HEK293 (cell line): ENCODE measurements around the gene CTCF.

Experiments
- CTCF ChIA-PET: fragments of 350-600 bp; formaldehyde crosslinking; extraction: SDS; loops from one replicate; lab custom pipeline; 2021; ENCODE audit warnings: antibody characterized with exemption; lab: Yijun Ruan, JAX
- POLR2A ChIA-PET: fragments of 300-600 bp; formaldehyde crosslinking; extraction: SDS; loops from one replicate; lab custom pipeline; 2020; ENCODE audit warnings: antibody characterized with exemption, inconsistent platforms; lab: Yijun Ruan, JAX
- H3K27ac ChIP-seq: fragments of 200-500 bp; sonication (Bioruptor generic); 2 replicates; pipeline ENCODE4 v1.5.1; 2014; ENCODE audit warnings: low read depth, low read length, control low read depth, inconsistent platforms; ENCODE audit errors: extremely low read depth
- H3K36me3 ChIP-seq, 2 experiments: fragments of 200-500 bp in 1 of 2; sonication (Bioruptor generic) in 1 of 2; 1 replicate in 1 of 2; 2 replicates in 1 of 2; pipeline ENCODE4 v1.5.1; 2014 to 2017; ENCODE audit warnings: inconsistent platforms in 2 of 2, low read length in 2 of 2; ENCODE audit not compliant: control insufficient read depth in 2 of 2, insufficient read depth in 1 of 2
- H3K4me1 ChIP-seq: fragments of 200-500 bp; sonication (Bioruptor generic); 2 replicates; pipeline ENCODE4 v1.5.1; 2014; ENCODE audit warnings: mild to moderate bottlenecking, low read length, inconsistent platforms; ENCODE audit not compliant: control insufficient read depth, insufficient read depth
- H3K4me3 ChIP-seq: 2 replicates; pipeline ENCODE4 v1.5.1; 2011; ENCODE audit warnings: low read depth, mild to moderate bottlenecking, control low read depth, low read length, moderate library complexity
- H3K9me3 ChIP-seq: fragments of 200-500 bp; sonication (Bioruptor generic); 2 replicates; pipeline ENCODE4 v1.5.1; 2014; ENCODE audit warnings: low read depth, low read length, inconsistent platforms; ENCODE audit not compliant: control insufficient read depth, insufficient read depth
- TRIM28 ChIP-seq: IDR thresholded peaks from 2 replicates; pipeline ENCODE4 v1.6.1; 2011; ENCODE audit warnings: low read length, control low read depth, borderline replicate concordance
- WT1 ChIP-seq: fragments of 450-650 bp; formaldehyde crosslinking; IDR thresholded peaks from 2 replicates; pipeline ENCODE4 v1.5.1; 2016; ENCODE audit warnings: missing biosample characterization, missing genetic modification characterization
- ZBTB17 ChIP-seq: fragments of 450-650 bp; formaldehyde crosslinking; IDR thresholded peaks from 2 replicates; pipeline ENCODE4 v1.5.1; 2016; ENCODE audit warnings: missing biosample characterization, missing genetic modification characterization
- ZBTB7A ChIP-seq: fragments of 450-650 bp; formaldehyde crosslinking; IDR thresholded peaks from 2 replicates; pipeline ENCODE4 v1.5.1; 2016; ENCODE audit warnings: low read depth, missing biosample characterization, missing genetic modification characterization
- ZNF18 ChIP-seq: fragments of 450-650 bp; formaldehyde crosslinking; IDR thresholded peaks from 2 replicates; pipeline ENCODE4 v1.5.1; 2016; ENCODE audit warnings: missing biosample characterization, missing genetic modification characterization
- ZNF292 ChIP-seq: fragments of 450-650 bp; formaldehyde crosslinking; IDR thresholded peaks from 2 replicates; pipeline ENCODE4 v1.5.1; 2016; ENCODE audit warnings: low read depth, missing biosample characterization, missing genetic modification characterization, borderline replicate concordance
- ZNF354C ChIP-seq: fragments of 450-650 bp; formaldehyde crosslinking; IDR thresholded peaks from 2 replicates; pipeline ENCODE4 v1.5.1; 2016; ENCODE audit warnings: missing biosample characterization, missing genetic modification characterization, low read depth, borderline replicate concordance
- ZNF362 ChIP-seq: fragments of 450-650 bp; formaldehyde crosslinking; IDR thresholded peaks from 2 replicates; pipeline ENCODE4 v1.5.1; 2016; ENCODE audit warnings: missing biosample characterization, missing genetic modification characterization
- ZNF555 ChIP-seq: fragments of 450-650 bp; formaldehyde crosslinking; conservative IDR thresholded peaks from 2 replicates; pipeline ENCODE4 v1.5.1; 2017; ENCODE audit warnings: missing biosample characterization, mild to moderate bottlenecking, missing genetic modification characterization, inconsistent platforms
- ZNF610 ChIP-seq: fragments of 450-650 bp; formaldehyde crosslinking; IDR thresholded peaks from 2 replicates; pipeline ENCODE4 v1.5.1; 2016; ENCODE audit warnings: missing biosample characterization, missing genetic modification characterization, borderline replicate concordance
- TF ChIP-seq, protein P1 (sequence below): fragments of 450-650 bp; formaldehyde crosslinking; IDR thresholded peaks from 2 replicates; pipeline ENCODE4 v1.5.1; 2017; ENCODE audit warnings: missing biosample characterization, missing genetic modification characterization
- TF ChIP-seq, protein P2 (sequence below): fragments of 450-650 bp; formaldehyde crosslinking; IDR thresholded peaks from 2 replicates; pipeline ENCODE4 v1.5.1; 2017; ENCODE audit warnings: missing biosample characterization, missing genetic modification characterization

Gene CTCF

GRCh38 chr16:67537636-67538591 lies 24.4 kb upstream of the CTCF start:
- TF ChIP-seq, protein P1, sequence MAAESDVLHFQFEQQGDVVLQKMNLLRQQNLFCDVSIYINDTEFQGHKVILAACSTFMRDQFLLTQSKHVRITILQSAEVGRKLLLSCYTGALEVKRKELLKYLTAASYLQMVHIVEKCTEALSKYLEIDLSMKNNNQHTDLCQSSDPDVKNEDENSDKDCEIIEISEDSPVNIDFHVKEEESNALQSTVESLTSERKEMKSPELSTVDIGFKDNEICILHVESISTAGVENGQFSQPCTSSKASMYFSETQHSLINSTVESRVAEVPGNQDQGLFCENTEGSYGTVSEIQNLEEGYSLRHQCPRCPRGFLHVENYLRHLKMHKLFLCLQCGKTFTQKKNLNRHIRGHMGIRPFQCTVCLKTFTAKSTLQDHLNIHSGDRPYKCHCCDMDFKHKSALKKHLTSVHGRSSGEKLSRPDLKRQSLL (tag by site-specific recombination): no peak
- TF ChIP-seq ZNF354C (tag by site-specific recombination) (no peak), ZNF362 (tag by site-specific recombination) (no peak), ZNF610 (no peak), ZNF292 (no peak), WT1 (tag by site-specific recombination) (no peak)
- TF ChIP-seq, protein P2, sequence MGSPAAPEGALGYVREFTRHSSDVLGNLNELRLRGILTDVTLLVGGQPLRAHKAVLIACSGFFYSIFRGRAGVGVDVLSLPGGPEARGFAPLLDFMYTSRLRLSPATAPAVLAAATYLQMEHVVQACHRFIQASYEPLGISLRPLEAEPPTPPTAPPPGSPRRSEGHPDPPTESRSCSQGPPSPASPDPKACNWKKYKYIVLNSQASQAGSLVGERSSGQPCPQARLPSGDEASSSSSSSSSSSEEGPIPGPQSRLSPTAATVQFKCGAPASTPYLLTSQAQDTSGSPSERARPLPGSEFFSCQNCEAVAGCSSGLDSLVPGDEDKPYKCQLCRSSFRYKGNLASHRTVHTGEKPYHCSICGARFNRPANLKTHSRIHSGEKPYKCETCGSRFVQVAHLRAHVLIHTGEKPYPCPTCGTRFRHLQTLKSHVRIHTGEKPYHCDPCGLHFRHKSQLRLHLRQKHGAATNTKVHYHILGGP (tag by site-specific recombination): no peak
- POLR2A ChIA-PET: interaction anchor here (1.3 kb wide), 1 partner anchor 9 kb away, joined by 4 read pairs; the partner anchor contains the start of gene RIPOR1
- H3K4me1 ChIP-seq: no peaks in the 10 kb centered on the region; the same call in 1 of the 2 replicates
- no peak overlapping the region for H3K27ac ChIP-seq
- H3K9me3 ChIP-seq: no peaks in the 10 kb centered on the region
- CTCF ChIA-PET: interaction anchor here (0.5 to 4.4 kb wide), 9 partner anchors 9 to 320 kb away, joined by 3 to 27 read pairs (median 3); partner anchors contain the start of genes ATP6V0D1 and CTCF
- H3K4me3 ChIP-seq: peak overlapping the region; percentile 34
- H3K36me3 ChIP-seq: peaks cover 0 to 42% of the 10 kb centered on the region in 2 experiments; a peak in 2 of 3 replicates

DNA sequence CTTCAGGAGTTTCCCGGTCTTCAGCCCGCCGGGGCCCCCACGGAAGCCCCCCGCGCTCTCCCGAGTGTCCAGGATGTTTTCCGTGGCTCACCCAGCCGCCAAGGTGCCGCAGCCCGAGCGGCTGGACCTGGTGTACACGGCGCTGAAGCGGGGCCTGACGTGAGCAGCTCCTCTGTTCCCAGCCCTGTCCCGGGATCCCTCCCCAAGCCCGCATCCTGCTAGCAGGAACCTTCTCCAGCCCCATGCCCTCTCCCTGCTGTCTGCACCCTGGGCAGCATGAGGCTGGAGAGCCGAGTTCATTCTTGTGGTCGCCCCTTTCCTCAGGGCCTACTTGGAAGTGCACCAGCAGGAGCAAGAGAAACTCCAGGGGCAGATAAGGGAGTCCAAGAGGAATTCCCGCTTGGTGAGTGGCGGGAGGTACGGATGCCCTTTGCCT lies 23.6 kb upstream of the CTCF start:
- Histone ChIP-seq H3K9me3 (no peaks in the 10 kb centered on the region), H3K4me1 (no peaks in the 10 kb centered on the region; the same call in 1 of the 2 replicates), H3K36me3 (peaks cover 0 to 50% of the 10 kb centered on the region in 2 experiments; a peak in 2 of 3 replicates), H3K4me3 (no peak overlapping the region), H3K27ac (no peak overlapping the region)
- CTCF ChIA-PET: interaction anchor here (0.8 to 4.4 kb wide), 3 partner anchors 17 to 106 kb away, joined by 4 to 27 read pairs (median 5); partner anchors contain the start of gene CARMIL2
- TF ChIP-seq ZBTB17: 0 out of 2 replicates have a peak, but pooled peaks have one; percentile 21
- no peak for TF ChIP-seq ZNF18 (tag by site-specific recombination)
- no peak for TF ChIP-seq TRIM28
- TF ChIP-seq ZBTB7A (tag by site-specific recombination): no peak
- POLR2A ChIA-PET: no interaction called here

DNA sequence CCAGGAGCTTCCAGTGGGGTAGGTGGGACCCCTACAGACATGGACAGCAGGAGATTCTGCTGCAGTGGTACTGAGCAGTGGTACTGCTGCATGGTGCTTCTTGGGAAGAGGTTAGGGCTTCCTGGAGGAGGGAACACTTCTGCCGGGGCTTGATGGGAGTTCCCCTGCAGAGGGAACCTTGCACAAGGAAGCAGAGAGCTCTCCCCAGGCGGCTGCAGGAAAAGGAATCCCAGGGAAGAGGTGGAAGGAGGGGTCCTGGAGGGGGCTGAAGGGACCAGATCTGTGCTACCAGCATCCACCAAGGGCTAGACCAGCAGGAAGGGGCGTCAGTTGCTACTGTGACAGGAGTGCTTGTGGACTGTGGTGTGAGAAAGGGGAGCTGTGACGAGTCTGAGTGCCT lies 23.1 kb upstream of the CTCF start:
- ChIA-PET POLR2A (no interaction called here), CTCF (interaction anchor here (0.6 to 4.4 kb wide), 3 partner anchors 18 to 106 kb away, joined by 4 to 27 read pairs (median 4); partner anchors contain the start of gene CARMIL2)
- H3K4me1 ChIP-seq: no peaks in the 10 kb centered on the region; the same call in 1 of the 2 replicates
- no peak overlapping the region for H3K27ac ChIP-seq
- H3K9me3 ChIP-seq: no peaks in the 10 kb centered on the region
- no peak for TF ChIP-seq ZNF555 (tag by site-specific recombination)
- H3K36me3 ChIP-seq: peaks cover 0 to 55% of the 10 kb centered on the region in 2 experiments; a peak in 2 of 3 replicates
- H3K4me3 ChIP-seq: no peak overlapping the region
